ENCODE data around the gene KRT72. TPM values are rescaled to one million over a fixed set of nuclear protein-coding genes. Genes with fewer than 3 reads are reported as not detected.

KRT72 gene
- polyA plus RNA-seq, 1 donor (not counting 4 experiments of a cell fraction or from before 2014, with no cell fraction given): not detected

DNA sequence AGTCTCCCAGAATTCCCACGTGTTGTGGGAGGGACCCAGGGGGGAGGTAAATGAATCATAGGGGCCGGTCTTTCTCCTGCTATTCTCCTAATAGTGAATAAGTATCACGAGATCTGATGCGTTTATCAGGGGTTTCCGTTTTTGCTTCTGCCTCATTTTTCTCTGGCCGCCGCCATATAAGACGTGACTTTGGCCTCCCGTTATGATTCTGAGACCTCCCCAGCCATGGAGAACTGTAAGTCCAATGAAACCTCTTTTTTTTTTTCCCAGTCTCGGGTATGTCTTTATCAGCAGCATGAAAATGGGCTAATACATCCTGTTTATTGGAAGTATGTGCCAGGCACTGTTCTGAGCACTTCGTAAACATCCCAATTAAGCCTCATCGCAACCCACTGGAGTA is 788 bp downstream of the KRT72 start:
- H3K9ac ChIP-seq (ENCODE audit: control insufficient read depth, extremely low read depth, insufficient read depth, low read length): no peak overlapping the region
- H3K27ac ChIP-seq (ENCODE audit: control insufficient read depth, insufficient read depth, low read length): no peak overlapping the region
- DNase-seq (ENCODE audit: low read depth, low spot score) (no peak), FAIRE-seq (no peak)
- no peak overlapping the region for H3K4me2 ChIP-seq (ENCODE audit: control insufficient read depth, extremely low read depth, insufficient read depth, low read depth, low read length)
- no peaks in the 10 kb centered on the region for H3K79me2 ChIP-seq (ENCODE audit: control insufficient read depth, insufficient read depth, low read length)
- H2AFZ ChIP-seq (ENCODE audit: control insufficient read depth, low read length): no peak overlapping the region
- peaks cover 44% of the 10 kb centered on the region for H3K27me3 ChIP-seq (ENCODE audit: control insufficient read depth, extremely low read depth, insufficient read depth, low read length)
- no peaks in the 10 kb centered on the region for H4K20me1 ChIP-seq (ENCODE audit: control insufficient read depth, extremely low read depth, insufficient read depth, low read length)
- no peaks in the 10 kb centered on the region for H3K9me3 ChIP-seq (ENCODE audit: control insufficient read depth, low read depth, low read length)
- no peaks in the 10 kb centered on the region for H3K9me1 ChIP-seq (ENCODE audit: control insufficient read depth, extremely low read depth, insufficient read depth, low read length)
- H3K36me3 ChIP-seq (ENCODE audit: control insufficient read depth in 2 of 2, extremely low read depth in 1 of 2, insufficient read depth in 2 of 2, low read length in 2 of 2): no peaks in the 10 kb centered on the region
- dilution Hi-C loops (cut with MboI; ENCODE audit: extremely low pct_ligation_motif_present, low sequenced_read_pairs): no loop called here
- H3K4me3 ChIP-seq (ENCODE audit: control insufficient read depth in 2 of 3, extremely low read depth in 1 of 3, insufficient read depth in 2 of 3, low read depth in 1 of 3, low read length in 3 of 3): no peak overlapping the region
- TF ChIP-seq EZH2 (IDR thresholded peaks at IDR 0.05; ENCODE audit: low read length): no peak
- no peak for TF ChIP-seq CTCF (optimal IDR thresholded peaks at IDR 0.05 in 1 of 3, IDR thresholded peaks at IDR 0.05 in 1 of 3, conservative IDR thresholded peaks at IDR 0.05 in 1 of 3; ENCODE audit: extremely low read depth in 1 of 3, insufficient read depth in 2 of 3, low read length in 3 of 3)
- H3K4me1 ChIP-seq (ENCODE audit: control insufficient read depth, extremely low read depth, insufficient read depth, low read length): no peaks in the 10 kb centered on the region

GRCh38 chr12:52600071-52600470 is 1.2 kb downstream of the KRT72 start:
- Histone ChIP-seq H3K4me3 (ENCODE audit: control insufficient read depth in 2 of 3, extremely low read depth in 1 of 3, insufficient read depth in 2 of 3, low read depth in 1 of 3, low read length in 3 of 3) (no peak overlapping the region), H3K36me3 (ENCODE audit: control insufficient read depth in 2 of 2, extremely low read depth in 1 of 2, insufficient read depth in 2 of 2, low read length in 2 of 2) (no peaks in the 10 kb centered on the region), H3K9me1 (ENCODE audit: control insufficient read depth, extremely low read depth, insufficient read depth, low read length) (no peaks in the 10 kb centered on the region), H3K27ac (ENCODE audit: control insufficient read depth, insufficient read depth, low read length) (no peak overlapping the region), H3K9ac (ENCODE audit: control insufficient read depth, extremely low read depth, insufficient read depth, low read length) (no peak overlapping the region), H3K4me1 (ENCODE audit: control insufficient read depth, extremely low read depth, insufficient read depth, low read length) (no peaks in the 10 kb centered on the region), H4K20me1 (ENCODE audit: control insufficient read depth, extremely low read depth, insufficient read depth, low read length) (no peaks in the 10 kb centered on the region), H3K27me3 (ENCODE audit: control insufficient read depth, extremely low read depth, insufficient read depth, low read length) (peaks cover 44% of the 10 kb centered on the region), H3K79me2 (ENCODE audit: control insufficient read depth, insufficient read depth, low read length) (no peaks in the 10 kb centered on the region), H2AFZ (ENCODE audit: control insufficient read depth, low read length) (no peak overlapping the region), H3K4me2 (ENCODE audit: control insufficient read depth, extremely low read depth, insufficient read depth, low read depth, low read length) (no peak overlapping the region), H3K9me3 (ENCODE audit: control insufficient read depth, low read depth, low read length) (no peaks in the 10 kb centered on the region)
- no peak for TF ChIP-seq CTCF (optimal IDR thresholded peaks at IDR 0.05 in 1 of 3, IDR thresholded peaks at IDR 0.05 in 1 of 3, conservative IDR thresholded peaks at IDR 0.05 in 1 of 3; ENCODE audit: extremely low read depth in 1 of 3, insufficient read depth in 2 of 3, low read length in 3 of 3)
- no peak for TF ChIP-seq EZH2 (IDR thresholded peaks at IDR 0.05; ENCODE audit: low read length)
- FAIRE-seq (no peak), DNase-seq (ENCODE audit: low read depth, low spot score) (no peak)
- dilution Hi-C loops (cut with MboI; ENCODE audit: extremely low pct_ligation_motif_present, low sequenced_read_pairs): no loop called here

Data from keratinocyte (primary cell).